PC-9 (cell line): ENCODE measurements around the gene OGFOD1. TPM values are rescaled to one million over a fixed set of nuclear protein-coding genes. Genes with fewer than 3 reads are reported as not detected.

Experiments used
- BruUV-seq: library from RNA; stranded (reverse); fragments of 400-500 nt; replicated peaks from 2 replicates; lab custom pipeline; 2021; lab: Mats Ljungman, UMichigan
- CTCF ChIA-PET: fragments of 300-600 bp; sonication (Branson Sonifier 250); formaldehyde crosslinking; loops from one replicate; lab custom pipeline; 2022; ENCODE audit warnings: antibody characterized with exemption; lab: Charles Lee
- POLR2A ChIA-PET: fragments of 300-600 bp; sonication (Branson Sonifier 250); formaldehyde crosslinking; loops from one replicate; lab custom pipeline; 2022; ENCODE audit warnings: antibody characterized with exemption; ENCODE audit not compliant: unreplicated experiment; lab: Charles Lee
- DNase-seq, 2 experiments: peaks; one replicate each; pipeline versions ENCODE4 v3.0.0 to v3.0.0-alpha.2; 2015 to 2022; ENCODE audit warnings: mixed read lengths in 1 of 2
- H2AFZ ChIP-seq: fragments of 200-600 bp; sonication (generic); 2 replicates; pipeline ENCODE4 v1.8.1; 2017; ENCODE audit warnings: antibody characterized with exemption
- H3F3A ChIP-seq: fragments of 200-600 bp; sonication (generic); 2 replicates; pipeline ENCODE4 v1.8.1; 2017; ENCODE audit warnings: antibody characterized with exemption, mild to moderate bottlenecking, low read depth; ENCODE audit not compliant: insufficient read depth
- H3K27ac ChIP-seq: fragments of 200-600 bp; sonication (generic); 2 replicates; pipeline ENCODE4 v1.6.1; 2016; ENCODE audit warnings: mixed run types
- H3K27me3 ChIP-seq: fragments of 200-600 bp; sonication (generic); 2 replicates; pipeline ENCODE4 v1.6.1; 2016; ENCODE audit warnings: low read depth, mixed run types; ENCODE audit not compliant: insufficient read depth
- H3K36me3 ChIP-seq: fragments of 200-600 bp; sonication (generic); 2 replicates; pipeline ENCODE4 v1.6.1; 2016; ENCODE audit warnings: low read depth, mixed run types
- H3K4me1 ChIP-seq: fragments of 200-600 bp; sonication (generic); replicated peaks from 2 replicates; pipeline ENCODE4 v1.6.1; 2016; ENCODE audit warnings: mixed run types; ENCODE audit not compliant: insufficient read depth
- H3K4me2 ChIP-seq: fragments of 200-600 bp; sonication (generic); 2 replicates; pipeline ENCODE4 v1.6.1; 2017; ENCODE audit warnings: mixed run types
- H3K4me3 ChIP-seq: fragments of 200-600 bp; sonication (generic); 2 replicates; pipeline ENCODE4 v1.6.1; 2016; ENCODE audit warnings: mixed run types
- H3K79me2 ChIP-seq: fragments of 200-600 bp; sonication (generic); 2 replicates; pipeline ENCODE4 v1.6.1; 2017; ENCODE audit warnings: low read depth, mixed run types
- H3K9me2 ChIP-seq: fragments of 200-600 bp; sonication (generic); 2 replicates; pipeline ENCODE4 v1.8.1; 2017; ENCODE audit warnings: mild to moderate bottlenecking; ENCODE audit not compliant: insufficient read depth
- H3K9me3 ChIP-seq: fragments of 200-600 bp; sonication (generic); 2 replicates; pipeline ENCODE4 v1.8.1; 2016; ENCODE audit warnings: low read depth; ENCODE audit not compliant: insufficient read depth
- H4K20me1 ChIP-seq: fragments of 200-600 bp; sonication (generic); 2 replicates; pipeline ENCODE4 v1.8.1; 2017; ENCODE audit not compliant: insufficient read depth
- EZH2 ChIP-seq: fragments of 200-600 bp; sonication (generic); IDR thresholded peaks from 2 replicates; pipeline ENCODE4 v1.8.0; 2017; ENCODE audit warnings: antibody characterized with exemption, low read depth
- intact Hi-C: fragments of 100-400 bp; cut with micrococcal nuclease; formaldehyde crosslinking; loops from one replicate; pipeline ENCODE4 v1.10.0; 2022; ENCODE audit not compliant: unreplicated experiment
- total RNA-seq: library from RNA; stranded (reverse); gene quantifications from 2 replicates; pipeline ENCODE4 v1.2.3, GENCODE V29; 2021
- TF ChIP-seq, protein P1 (sequence below): fragments of 200-600 bp; sonication (generic); conservative IDR thresholded peaks from 2 replicates; pipeline ENCODE4 v1.6.1; 2017; ENCODE audit warnings: mixed run types, antibody characterized with exemption, mild to moderate bottlenecking, moderate library complexity

The OGFOD1 gene
- total RNA-seq, 1 experiment from 2014 or later, result 30.0 TPM

- Histone ChIP-seq H3K4me3 (peak within 1 kb of the TSS; percentile 81), H3K27ac (peak within 1 kb of the TSS; percentile 52; the same call in 1 of the 2 replicates), H3K27me3 (no peaks in the 10 kb centered on the region), H3K79me2 (peaks cover 30% of the 10 kb centered on the region), H3K4me2 (peak within 1 kb of the TSS; percentile 97), H4K20me1 (no peaks in the 10 kb centered on the region; the same call in 1 of the 2 replicates), H3K9me2 (no peaks in the 10 kb centered on the region), H3K36me3 (no peaks in the 10 kb centered on the region), H3K4me1 (peaks cover 30% of the 10 kb centered on the region), H3K9me3 (no peaks in the 10 kb centered on the region), H3F3A (0 out of 2 replicates have a peak, but pooled peaks cover 8% of the 10 kb centered on the region), H2AFZ (peak within 1 kb of the TSS; percentile 97)
- ChIA-PET CTCF (no interaction called here), POLR2A (no interaction called here)
- no TSS peak for BruUV-seq
- TF ChIP-seq, protein P1, sequence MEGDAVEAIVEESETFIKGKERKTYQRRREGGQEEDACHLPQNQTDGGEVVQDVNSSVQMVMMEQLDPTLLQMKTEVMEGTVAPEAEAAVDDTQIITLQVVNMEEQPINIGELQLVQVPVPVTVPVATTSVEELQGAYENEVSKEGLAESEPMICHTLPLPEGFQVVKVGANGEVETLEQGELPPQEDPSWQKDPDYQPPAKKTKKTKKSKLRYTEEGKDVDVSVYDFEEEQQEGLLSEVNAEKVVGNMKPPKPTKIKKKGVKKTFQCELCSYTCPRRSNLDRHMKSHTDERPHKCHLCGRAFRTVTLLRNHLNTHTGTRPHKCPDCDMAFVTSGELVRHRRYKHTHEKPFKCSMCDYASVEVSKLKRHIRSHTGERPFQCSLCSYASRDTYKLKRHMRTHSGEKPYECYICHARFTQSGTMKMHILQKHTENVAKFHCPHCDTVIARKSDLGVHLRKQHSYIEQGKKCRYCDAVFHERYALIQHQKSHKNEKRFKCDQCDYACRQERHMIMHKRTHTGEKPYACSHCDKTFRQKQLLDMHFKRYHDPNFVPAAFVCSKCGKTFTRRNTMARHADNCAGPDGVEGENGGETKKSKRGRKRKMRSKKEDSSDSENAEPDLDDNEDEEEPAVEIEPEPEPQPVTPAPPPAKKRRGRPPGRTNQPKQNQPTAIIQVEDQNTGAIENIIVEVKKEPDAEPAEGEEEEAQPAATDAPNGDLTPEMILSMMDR, result no peak
- TF ChIP-seq EZH2, result no peak
- peak; percentile 75 to 90 for DNase-seq
- intact Hi-C loops, result loop anchor here (1.0 to 10.0 kb wide), 2 partner anchors 49 to 55 kb away; no protein-coding TSS in a partner anchor
These were observed 68.3 kb downstream of the OGFOD1 start, which contains the start of gene BBS2 for GRCh38 chr16:56519459-56520250. Gene BBS2, minus strand, starts transcription at chr16:56520024. Its CDS starts 162 bp downstream, at chr16:56519862.

DNA sequence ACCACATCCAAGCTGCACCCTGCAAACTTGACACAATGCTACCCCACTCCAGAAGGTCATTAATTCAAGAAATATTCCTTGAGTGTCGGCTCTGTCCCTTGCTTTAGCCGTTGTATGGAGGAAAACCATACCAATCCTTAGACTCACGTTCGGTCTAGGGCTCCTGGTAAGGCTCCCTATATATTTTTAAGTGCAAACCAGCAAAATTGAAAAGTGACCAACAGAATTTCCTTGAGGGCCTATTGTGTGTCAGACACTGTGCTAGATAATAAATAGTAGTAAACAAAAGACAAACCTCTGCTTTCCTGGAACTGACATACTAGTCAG lies 68.9 kb downstream of the OGFOD1 start:
- Histone ChIP-seq H4K20me1 (no peaks in the 10 kb centered on the region; the same call in 1 of the 2 replicates), H3K4me1 (peaks cover 24% of the 10 kb centered on the region), H3F3A (0 out of 2 replicates have a peak, but pooled peaks cover 2% of the 10 kb centered on the region), H3K9me3 (no peaks in the 10 kb centered on the region), H3K9me2 (no peaks in the 10 kb centered on the region), H3K79me2 (peaks cover 30% of the 10 kb centered on the region), H2AFZ (peak overlapping the region; percentile 97), H3K4me2 (peak overlapping the region; percentile 97), H3K27ac (no peak overlapping the region), H3K4me3 (peak overlapping the region; percentile 81), H3K27me3 (no peaks in the 10 kb centered on the region), H3K36me3 (no peaks in the 10 kb centered on the region)
- BruUV-seq, result no TSS peak
- CTCF ChIA-PET, result no interaction called here
- intact Hi-C loops, result loop anchor here (1.0 kb wide), 1 partner anchor 50 kb away; no protein-coding TSS in a partner anchor
- TF ChIP-seq, protein P1, result no peak
- no peak for TF ChIP-seq EZH2
- DNase-seq, result no peak
- POLR2A ChIA-PET, result no interaction called here

- no peak for DNase-seq
- intact Hi-C loops, result no loop called here
- CTCF ChIA-PET, result no interaction called here
- Histone ChIP-seq H3K36me3 (no peaks in the 10 kb centered on the region), H2AFZ (no peak overlapping the region), H3K79me2 (no peaks in the 10 kb centered on the region), H3K4me1 (peaks cover 6% of the 10 kb centered on the region; the same call in 1 of the 2 replicates), H3K27me3 (no peaks in the 10 kb centered on the region), H3F3A (no peaks in the 10 kb centered on the region), H3K9me3 (no peaks in the 10 kb centered on the region), H4K20me1 (no peaks in the 10 kb centered on the region), H3K4me2 (no peak overlapping the region), H3K27ac (no peak overlapping the region), H3K4me3 (no peak overlapping the region), H3K9me2 (no peaks in the 10 kb centered on the region)
- no peak for TF ChIP-seq EZH2
- TF ChIP-seq, protein P1, result no peak
- POLR2A ChIA-PET, result no interaction called here
- BruUV-seq, result no TSS peak
These were observed 73.9 kb downstream of the OGFOD1 start for GRCh38 chr16:56525236-56525635.

Other genes starting within 250 kb of the OGFOD1 start
- gene AMFR, start 26.0 kb upstream of the OGFOD1 start, total RNA-seq, result 89.4 and 132 TPM in 2 replicates
- gene NUDT21, start 222 bp upstream of the OGFOD1 start, total RNA-seq, result 139 and 171 TPM in 2 replicates
- gene BBS2, start 68.5 kb downstream of the OGFOD1 start, total RNA-seq, result 56.3 and 77.8 TPM in 2 replicates
- not detected in 2 replicates for gene MT4, start 113.5 kb downstream of the OGFOD1 start, total RNA-seq
- gene MT3, start 138.0 kb downstream of the OGFOD1 start, total RNA-seq, result not detected in 2 replicates
- 203 and 353 TPM in 2 replicates for gene MT2A, start 157.0 kb downstream of the OGFOD1 start, total RNA-seq
- 22.0 and 22.2 TPM in 2 replicates for gene MT1E, start 174.2 kb downstream of the OGFOD1 start, total RNA-seq
- not detected in 2 replicates for gene MT1M, start 181.1 kb downstream of the OGFOD1 start, total RNA-seq
- 16.9 and 23.5 TPM in 2 replicates for gene MT1A, start 187.1 kb downstream of the OGFOD1 start, total RNA-seq
- not detected in 2 replicates for gene MT1B, start 200.3 kb downstream of the OGFOD1 start, total RNA-seq
- gene MT1F, start 206.4 kb downstream of the OGFOD1 start, total RNA-seq, result 4.0 and 10.3 TPM in 2 replicates
- not detected in 2 replicates for gene MT1G, start 216.5 kb downstream of the OGFOD1 start, total RNA-seq
- not detected in 2 replicates for gene MT1H, start 218.3 kb downstream of the OGFOD1 start, total RNA-seq
- gene MT1X, start 230.9 kb downstream of the OGFOD1 start, total RNA-seq, result 18.9 and 41.2 TPM in 2 replicates